Measurements from ENCODE around the gene KRT3.

Gene KRT3

DNA sequence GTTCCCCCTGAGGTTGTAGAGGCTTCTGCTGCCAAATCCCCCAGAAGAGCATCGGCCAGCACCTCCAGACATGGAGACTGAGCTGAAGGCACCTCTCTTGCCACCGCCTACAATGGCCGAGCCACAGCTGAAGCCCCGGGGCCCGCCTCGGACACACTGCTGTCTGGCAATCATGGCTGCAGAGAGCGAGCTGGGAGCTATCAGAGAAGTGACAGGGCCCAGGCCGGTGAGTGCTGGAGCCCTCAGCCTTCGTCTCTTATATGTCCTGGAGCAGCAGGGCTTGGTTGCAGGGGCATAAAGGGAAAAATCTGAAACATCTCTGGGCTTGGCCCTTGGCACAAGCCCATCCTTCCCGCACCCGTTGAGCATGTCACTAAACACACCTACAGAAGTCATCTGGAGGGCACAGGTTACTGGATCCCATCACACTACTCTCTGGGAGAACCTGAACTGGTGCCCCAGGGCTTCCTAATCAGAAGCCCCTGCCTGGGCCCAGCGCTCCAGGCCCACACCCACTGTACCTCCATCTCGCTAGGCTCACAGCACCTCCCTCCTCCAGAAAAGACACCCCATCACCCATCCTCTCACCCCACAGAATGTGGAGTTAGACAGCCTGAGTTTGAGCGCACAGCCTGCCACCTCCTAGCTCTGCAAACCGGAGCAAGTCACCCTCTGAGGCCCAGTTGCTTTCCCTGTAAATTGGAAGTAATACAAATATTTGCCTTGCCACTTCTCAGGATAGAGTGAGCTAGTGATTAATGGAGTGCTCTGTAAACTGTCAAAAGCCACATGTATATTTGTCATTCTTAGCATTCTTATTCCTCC, 18.2 kb upstream of the KRT3 start, which contains the start of gene KRT4:
Gene KRT4 (minus strand): TSS at position 232 of the 825 bp plus-strand sequence. CDS start 58 bp downstream, at position 174.
- ATAC-seq, result no peak
- TF ChIP-seq ZNF8 (CRISPR knock-in tag; IDR thresholded peaks at IDR 0.05) (no peak), ZC3H10 (CRISPR knock-in tag; IDR thresholded peaks at IDR 0.05) (no peak), CSDC2 (CRISPR knock-in tag; IDR thresholded peaks at IDR 0.05) (no peak), TCF4 (CRISPR knock-in tag; IDR thresholded peaks at IDR 0.05; ENCODE audit: borderline replicate concordance) (no peak), ESRRG (CRISPR knock-in tag; IDR thresholded peaks at IDR 0.05) (no peak), ZFP30 (CRISPR knock-in tag; IDR thresholded peaks at IDR 0.05) (no peak), CREB5 (CRISPR knock-in tag; IDR thresholded peaks at IDR 0.05; ENCODE audit: low read depth) (no peak), RARB (CRISPR knock-in tag; IDR thresholded peaks at IDR 0.05) (no peak), ARNTL (CRISPR knock-in tag; IDR thresholded peaks at IDR 0.05; ENCODE audit: borderline replicate concordance, low read depth) (no peak), ISL1 (CRISPR knock-in tag; IDR thresholded peaks at IDR 0.05) (no peak), SNAI2 (CRISPR knock-in tag; IDR thresholded peaks at IDR 0.05) (no peak), TOX (CRISPR knock-in tag; IDR thresholded peaks at IDR 0.05; ENCODE audit: borderline replicate concordance) (no peak), ZFP3 (CRISPR knock-in tag; IDR thresholded peaks at IDR 0.05) (no peak), BACH2 (CRISPR knock-in tag; IDR thresholded peaks at IDR 0.05; ENCODE audit: borderline replicate concordance) (no peak), ZNF70 (CRISPR knock-in tag; IDR thresholded peaks at IDR 0.05) (no peak)
- TF ChIP-seq, protein P1, sequence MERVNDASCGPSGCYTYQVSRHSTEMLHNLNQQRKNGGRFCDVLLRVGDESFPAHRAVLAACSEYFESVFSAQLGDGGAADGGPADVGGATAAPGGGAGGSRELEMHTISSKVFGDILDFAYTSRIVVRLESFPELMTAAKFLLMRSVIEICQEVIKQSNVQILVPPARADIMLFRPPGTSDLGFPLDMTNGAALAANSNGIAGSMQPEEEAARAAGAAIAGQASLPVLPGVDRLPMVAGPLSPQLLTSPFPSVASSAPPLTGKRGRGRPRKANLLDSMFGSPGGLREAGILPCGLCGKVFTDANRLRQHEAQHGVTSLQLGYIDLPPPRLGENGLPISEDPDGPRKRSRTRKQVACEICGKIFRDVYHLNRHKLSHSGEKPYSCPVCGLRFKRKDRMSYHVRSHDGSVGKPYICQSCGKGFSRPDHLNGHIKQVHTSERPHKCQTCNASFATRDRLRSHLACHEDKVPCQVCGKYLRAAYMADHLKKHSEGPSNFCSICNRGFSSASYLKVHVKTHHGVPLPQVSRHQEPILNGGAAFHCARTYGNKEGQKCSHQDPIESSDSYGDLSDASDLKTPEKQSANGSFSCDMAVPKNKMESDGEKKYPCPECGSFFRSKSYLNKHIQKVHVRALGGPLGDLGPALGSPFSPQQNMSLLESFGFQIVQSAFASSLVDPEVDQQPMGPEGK (CRISPR knock-in tag; IDR thresholded peaks at IDR 0.05; ENCODE audit: borderline replicate concordance), result no peak
- TF ChIP-seq, protein P2, sequence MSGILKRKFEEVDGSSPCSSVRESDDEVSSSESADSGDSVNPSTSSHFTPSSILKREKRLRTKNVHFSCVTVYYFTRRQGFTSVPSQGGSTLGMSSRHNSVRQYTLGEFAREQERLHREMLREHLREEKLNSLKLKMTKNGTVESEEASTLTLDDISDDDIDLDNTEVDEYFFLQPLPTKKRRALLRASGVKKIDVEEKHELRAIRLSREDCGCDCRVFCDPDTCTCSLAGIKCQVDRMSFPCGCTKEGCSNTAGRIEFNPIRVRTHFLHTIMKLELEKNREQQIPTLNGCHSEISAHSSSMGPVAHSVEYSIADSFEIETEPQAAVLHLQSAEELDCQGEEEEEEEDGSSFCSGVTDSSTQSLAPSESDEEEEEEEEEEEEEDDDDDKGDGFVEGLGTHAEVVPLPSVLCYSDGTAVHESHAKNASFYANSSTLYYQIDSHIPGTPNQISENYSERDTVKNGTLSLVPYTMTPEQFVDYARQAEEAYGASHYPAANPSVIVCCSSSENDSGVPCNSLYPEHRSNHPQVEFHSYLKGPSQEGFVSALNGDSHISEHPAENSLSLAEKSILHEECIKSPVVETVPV (CRISPR knock-in tag; IDR thresholded peaks at IDR 0.05), result no peak

DNA sequence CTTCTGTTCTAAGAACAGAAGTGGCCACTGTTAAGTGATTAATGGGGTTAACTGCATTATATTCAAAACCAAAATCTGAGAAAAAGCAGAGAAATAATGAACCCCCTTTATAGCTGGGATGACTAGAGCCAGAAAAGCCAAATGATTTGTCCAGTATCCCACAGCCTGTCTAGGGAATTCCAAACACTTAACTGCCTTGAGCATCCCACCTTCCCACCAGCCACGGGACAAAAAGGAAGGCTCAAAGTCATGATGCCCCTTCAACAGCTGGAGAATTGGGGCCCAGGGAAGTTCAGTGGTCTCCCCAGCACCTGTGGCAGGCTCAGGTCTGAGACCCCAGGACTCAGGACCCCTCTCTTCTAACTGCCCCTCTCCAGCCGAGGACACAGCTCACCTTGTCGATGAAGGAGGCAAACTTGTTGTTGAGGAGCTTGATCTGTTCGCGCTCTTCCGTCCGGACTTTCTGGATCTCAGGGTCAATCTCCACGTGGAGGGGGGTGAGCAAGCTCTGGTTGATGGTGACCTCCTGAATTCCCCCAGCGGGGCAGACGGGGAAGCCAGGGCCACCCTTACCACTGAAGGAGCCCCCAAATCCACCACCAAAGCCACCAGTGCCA, 17.4 kb upstream of the KRT3 start:
- no peak for ATAC-seq
- TF ChIP-seq ARNTL (CRISPR knock-in tag; IDR thresholded peaks at IDR 0.05; ENCODE audit: borderline replicate concordance, low read depth), result no peak
- TF ChIP-seq GLIS3 (CRISPR knock-in tag; IDR thresholded peaks at IDR 0.05), result no peak
- no peak for TF ChIP-seq RARB (CRISPR knock-in tag; IDR thresholded peaks at IDR 0.05)

DNA sequence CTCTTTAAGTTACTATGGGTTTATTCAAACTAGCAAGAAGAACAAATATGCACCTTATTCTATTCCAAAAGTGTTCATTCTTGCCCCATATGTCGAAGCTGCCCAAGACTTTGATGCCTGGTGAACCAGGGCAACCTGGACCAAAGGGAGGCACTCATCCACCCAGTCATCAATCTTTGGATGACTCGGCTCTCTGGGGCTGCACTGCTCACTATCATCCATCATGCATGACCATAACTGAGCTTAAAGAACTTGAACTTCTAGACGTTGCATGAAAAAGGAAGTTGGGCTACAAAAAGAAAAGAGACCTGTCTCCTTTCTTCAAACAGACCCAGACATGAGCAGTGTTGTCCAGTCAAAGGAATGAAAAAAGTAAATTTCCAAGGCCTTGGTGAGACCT, 16.8 kb upstream of the KRT3 start:
- ATAC-seq, result no peak
- TF ChIP-seq RARB (CRISPR knock-in tag; IDR thresholded peaks at IDR 0.05), result no peak
- TF ChIP-seq GLIS3 (CRISPR knock-in tag; IDR thresholded peaks at IDR 0.05), result no peak
- no peak for TF ChIP-seq OSR1 (CRISPR knock-in tag; IDR thresholded peaks at IDR 0.05)
- TF ChIP-seq ZC3H10 (CRISPR knock-in tag; IDR thresholded peaks at IDR 0.05), result no peak
- no peak for TF ChIP-seq TOX (CRISPR knock-in tag; IDR thresholded peaks at IDR 0.05; ENCODE audit: borderline replicate concordance)
- TF ChIP-seq ZFP30 (CRISPR knock-in tag; IDR thresholded peaks at IDR 0.05), result no peak

DNA sequence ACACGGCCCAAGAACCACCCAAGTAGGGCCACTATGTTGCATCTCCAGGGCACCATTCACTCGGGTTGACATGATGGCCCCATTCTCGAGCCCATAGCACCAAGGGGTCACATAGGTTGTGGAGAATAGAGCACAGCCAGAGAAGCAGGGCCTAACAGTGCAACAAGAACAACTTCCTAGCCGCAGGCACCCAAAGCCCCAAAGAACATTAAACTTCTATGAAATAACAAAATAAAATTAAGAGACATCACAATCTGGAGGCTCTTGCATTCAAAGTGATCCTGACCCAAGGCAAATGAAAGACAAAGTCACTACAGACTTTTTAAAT, 16.1 kb upstream of the KRT3 start:
- no peak for ATAC-seq
- TF ChIP-seq ISL1 (CRISPR knock-in tag; IDR thresholded peaks at IDR 0.05), result no peak
- TF ChIP-seq ZFP3 (CRISPR knock-in tag; IDR thresholded peaks at IDR 0.05), result no peak
- no peak for TF ChIP-seq TSHZ2 (CRISPR knock-in tag; IDR thresholded peaks at IDR 0.05)
- no peak for TF ChIP-seq TCF4 (CRISPR knock-in tag; IDR thresholded peaks at IDR 0.05; ENCODE audit: borderline replicate concordance)
- TF ChIP-seq ZNF8 (CRISPR knock-in tag; IDR thresholded peaks at IDR 0.05), result no peak
- TF ChIP-seq BACH2 (CRISPR knock-in tag; IDR thresholded peaks at IDR 0.05; ENCODE audit: borderline replicate concordance), result no peak
- no peak for TF ChIP-seq SNAI2 (CRISPR knock-in tag; IDR thresholded peaks at IDR 0.05)
- no peak for TF ChIP-seq ZNF565 (CRISPR knock-in tag; conservative IDR thresholded peaks at IDR 0.05; ENCODE audit: low read depth)
- no peak for TF ChIP-seq ESRRG (CRISPR knock-in tag; IDR thresholded peaks at IDR 0.05)
- no peak for TF ChIP-seq GLIS3 (CRISPR knock-in tag; IDR thresholded peaks at IDR 0.05)
- no peak for TF ChIP-seq ZC3H10 (CRISPR knock-in tag; IDR thresholded peaks at IDR 0.05)

All from SK-N-SH treated with all-trans-retinoic acid at 6 μM for 48 hours (cell line).